HUES48 (cell line): Measurements from ENCODE around the gene ILDR2.

Experiments
- H3K27ac ChIP-seq: one replicate; pipeline ENCODE4 v1.7.0; 2013; ENCODE audit warnings: low read depth, low read length, inconsistent platforms
- H3K27me3 ChIP-seq: 2 replicates; pipeline ENCODE4 v1.6.1; 2013; ENCODE audit warnings: mild to moderate bottlenecking, low read length; ENCODE audit not compliant: control insufficient read depth, insufficient read depth
- H3K36me3 ChIP-seq: 2 replicates; pipeline ENCODE4 v1.6.1; 2013; ENCODE audit warnings: low read length; ENCODE audit not compliant: control insufficient read depth, insufficient read depth
- H3K4me1 ChIP-seq: 2 replicates; pipeline ENCODE4 v1.6.1; 2013; ENCODE audit warnings: mild to moderate bottlenecking, low read length; ENCODE audit not compliant: control insufficient read depth, insufficient read depth
- H3K4me3 ChIP-seq: 2 replicates; pipeline ENCODE4 v1.5.1; 2013; ENCODE audit warnings: mild to moderate bottlenecking, low read depth, low read length
- H3K9ac ChIP-seq: 2 replicates; pipeline ENCODE4 v1.6.1; 2013; ENCODE audit warnings: mild to moderate bottlenecking, low read depth, low read length, moderate library complexity
- H3K9me3 ChIP-seq: 2 replicates; pipeline ENCODE4 v1.6.1; 2013; ENCODE audit warnings: low read length; ENCODE audit not compliant: control insufficient read depth, insufficient read depth

ILDR2 gene

DNA sequence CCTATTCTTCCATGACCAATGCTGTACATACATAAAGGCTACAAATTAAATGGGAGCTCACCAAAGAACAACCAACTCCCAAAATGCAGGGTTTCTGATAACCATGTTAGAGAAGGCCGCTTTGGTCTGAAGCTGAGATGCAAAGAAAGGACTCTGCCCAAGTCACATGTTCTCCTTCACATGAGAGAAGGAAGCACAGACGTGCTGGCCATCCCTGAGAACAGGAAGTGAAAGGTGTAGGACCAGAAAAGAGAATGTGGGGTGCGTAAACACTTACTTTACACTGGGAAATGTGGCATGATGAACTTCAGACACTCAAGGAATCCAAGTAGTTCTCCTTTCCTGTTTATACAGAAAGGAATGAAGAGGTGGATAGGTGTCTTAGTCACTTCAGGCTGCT lies 67.6 kb downstream of the ILDR2 start:
- Histone ChIP-seq H3K27ac (no peak overlapping the region), H3K27me3 (no peaks in the 10 kb centered on the region), H3K36me3 (no peaks in the 10 kb centered on the region), H3K9ac (no peak overlapping the region), H3K4me3 (no peak overlapping the region), H3K9me3 (peaks cover 13% of the 10 kb centered on the region), H3K4me1 (no peaks in the 10 kb centered on the region)

DNA sequence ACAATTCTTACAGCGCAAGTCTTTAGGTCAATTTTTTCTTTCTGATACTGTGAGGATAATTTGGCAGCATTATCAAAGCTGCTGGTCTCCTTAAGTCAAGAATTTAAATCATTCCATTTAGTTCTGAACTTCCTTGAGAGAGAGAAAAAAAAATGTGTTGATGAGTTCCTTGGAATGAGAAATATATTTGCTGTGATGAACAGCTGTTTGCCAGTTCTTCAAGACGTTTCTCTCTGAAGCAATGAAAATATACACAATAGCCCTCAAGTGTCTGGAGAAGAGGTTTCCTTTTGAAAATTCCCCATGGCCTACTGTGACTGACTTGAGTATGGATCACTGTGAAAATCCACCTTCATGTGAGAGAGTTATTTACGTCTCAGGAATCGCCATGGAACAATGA lies 68.3 kb downstream of the ILDR2 start:
- no peak overlapping the region for H3K27ac ChIP-seq
- H3K4me1 ChIP-seq, result no peaks in the 10 kb centered on the region
- H3K36me3 ChIP-seq, result no peaks in the 10 kb centered on the region
- no peak overlapping the region for H3K4me3 ChIP-seq
- H3K9ac ChIP-seq, result no peak overlapping the region
- no peaks in the 10 kb centered on the region for H3K27me3 ChIP-seq
- peaks cover 13% of the 10 kb centered on the region for H3K9me3 ChIP-seq

DNA sequence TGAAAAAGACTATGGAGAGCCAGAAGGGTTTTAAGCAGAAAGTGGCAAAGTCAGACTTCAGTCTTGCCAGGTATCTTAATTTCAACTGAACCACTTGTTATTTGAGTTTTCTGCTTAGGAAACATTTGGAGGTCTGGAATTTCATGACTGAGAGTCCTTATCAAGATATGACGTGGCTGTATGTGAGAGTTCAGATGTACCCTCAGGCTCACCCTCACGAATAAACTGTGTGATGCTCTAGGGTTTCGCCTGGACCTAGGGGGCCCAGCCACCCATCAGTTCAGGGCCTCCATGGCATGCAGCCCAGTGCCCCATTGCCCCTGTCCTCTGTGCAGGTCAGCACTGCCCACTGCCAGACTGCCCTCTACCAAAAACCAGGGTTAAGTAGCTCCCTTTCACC lies 68.7 kb downstream of the ILDR2 start:
- H3K9me3 ChIP-seq, result peaks cover 9% of the 10 kb centered on the region
- no peak overlapping the region for H3K27ac ChIP-seq
- no peaks in the 10 kb centered on the region for H3K4me1 ChIP-seq
- no peaks in the 10 kb centered on the region for H3K36me3 ChIP-seq
- no peak overlapping the region for H3K4me3 ChIP-seq
- H3K27me3 ChIP-seq, result no peaks in the 10 kb centered on the region
- no peak overlapping the region for H3K9ac ChIP-seq

DNA sequence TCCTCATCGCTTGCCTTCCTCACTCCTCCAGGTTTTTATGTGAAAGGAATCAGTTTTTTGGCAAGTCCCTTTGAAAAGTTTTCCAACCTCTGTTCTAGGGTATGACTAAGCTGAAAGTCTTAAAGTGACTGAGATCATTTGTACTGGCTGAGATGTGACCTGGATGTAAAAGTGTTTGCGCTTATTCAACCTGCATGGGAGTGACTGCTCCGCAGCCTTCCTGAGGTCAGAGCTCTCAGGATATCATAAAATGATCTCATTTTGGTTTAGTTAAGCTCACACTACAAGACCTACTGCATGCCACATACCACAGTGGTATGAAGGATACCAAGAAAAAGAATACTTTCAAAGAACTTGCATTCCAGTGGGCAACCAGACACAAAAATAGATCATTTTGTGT lies 69.4 kb downstream of the ILDR2 start:
- Histone ChIP-seq H3K27me3 (no peaks in the 10 kb centered on the region), H3K4me3 (no peak overlapping the region), H3K36me3 (no peaks in the 10 kb centered on the region), H3K9ac (no peak overlapping the region), H3K9me3 (peaks cover 3% of the 10 kb centered on the region), H3K27ac (no peak overlapping the region), H3K4me1 (no peaks in the 10 kb centered on the region)

DNA sequence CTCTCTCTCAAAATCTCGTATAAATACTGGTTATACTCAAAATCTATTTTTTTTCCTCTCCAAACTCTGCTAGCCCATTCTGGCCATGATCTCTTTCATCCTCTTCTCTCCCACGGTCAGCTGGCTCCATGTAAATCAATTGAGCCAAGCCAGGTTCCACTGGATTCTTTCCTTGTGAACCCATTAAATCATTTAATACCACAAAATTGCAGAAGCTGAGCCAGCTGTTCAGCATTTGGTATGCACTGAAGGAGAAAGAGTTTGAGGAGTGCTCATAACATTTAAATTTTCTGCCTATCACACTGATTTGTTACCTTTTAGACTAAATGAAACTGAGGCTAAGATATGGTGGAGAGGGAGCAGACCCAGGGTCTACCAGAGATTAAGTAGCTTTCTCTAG lies 70.2 kb downstream of the ILDR2 start:
- H3K27ac ChIP-seq, result no peak overlapping the region
- no peaks in the 10 kb centered on the region for H3K9me3 ChIP-seq
- H3K36me3 ChIP-seq, result no peaks in the 10 kb centered on the region
- no peaks in the 10 kb centered on the region for H3K27me3 ChIP-seq
- no peaks in the 10 kb centered on the region for H3K4me1 ChIP-seq
- no peak overlapping the region for H3K9ac ChIP-seq
- no peak overlapping the region for H3K4me3 ChIP-seq

DNA sequence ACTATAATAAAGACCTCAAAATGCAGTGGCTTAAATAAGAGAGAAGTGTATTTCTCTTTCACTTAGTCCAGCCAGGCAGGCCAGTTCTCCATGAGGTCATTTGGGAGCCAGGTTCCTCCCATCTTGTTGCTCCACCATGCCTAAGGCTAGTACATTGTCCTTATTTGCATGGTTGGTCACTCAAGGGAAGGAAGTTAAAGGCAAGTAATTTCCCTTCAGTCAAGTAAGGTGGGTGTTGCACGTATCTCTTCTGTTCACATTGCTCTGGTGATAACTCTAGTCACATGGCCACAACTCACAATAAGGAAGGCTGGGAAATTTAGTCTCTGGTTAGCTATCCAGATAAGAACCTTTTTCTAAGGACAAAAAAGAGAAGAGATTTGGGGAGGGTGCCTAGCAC lies 72.1 kb downstream of the ILDR2 start:
- Histone ChIP-seq H3K9me3 (no peaks in the 10 kb centered on the region), H3K9ac (no peak overlapping the region), H3K36me3 (no peaks in the 10 kb centered on the region), H3K4me1 (no peaks in the 10 kb centered on the region), H3K27me3 (no peaks in the 10 kb centered on the region), H3K27ac (no peak overlapping the region), H3K4me3 (no peak overlapping the region)

DNA sequence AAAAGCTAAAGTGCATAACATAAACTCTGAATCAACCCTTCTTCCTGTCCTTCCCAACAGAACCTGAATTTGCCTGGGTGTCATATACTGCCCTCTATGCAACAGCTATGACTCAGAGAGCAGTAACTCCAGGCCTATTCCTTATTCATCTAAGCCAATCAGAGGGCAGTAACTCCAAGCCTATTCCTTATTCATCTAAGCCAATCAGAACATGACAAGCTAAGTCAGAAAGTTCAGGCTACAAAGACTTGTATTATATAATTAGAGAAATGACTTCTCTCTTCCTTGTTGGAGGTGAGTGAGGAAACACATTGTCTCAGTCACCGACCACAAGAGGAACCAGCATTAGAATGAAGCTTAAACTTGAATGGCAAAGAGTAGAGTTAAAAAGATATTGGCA lies 73.1 kb downstream of the ILDR2 start:
- H3K4me3 ChIP-seq, result no peak overlapping the region
- no peaks in the 10 kb centered on the region for H3K36me3 ChIP-seq
- no peak overlapping the region for H3K27ac ChIP-seq
- 0 out of 2 replicates have a peak, but pooled peaks cover 5% of the 10 kb centered on the region for H3K9me3 ChIP-seq
- H3K4me1 ChIP-seq, result no peaks in the 10 kb centered on the region
- no peak overlapping the region for H3K9ac ChIP-seq
- H3K27me3 ChIP-seq, result no peaks in the 10 kb centered on the region

DNA sequence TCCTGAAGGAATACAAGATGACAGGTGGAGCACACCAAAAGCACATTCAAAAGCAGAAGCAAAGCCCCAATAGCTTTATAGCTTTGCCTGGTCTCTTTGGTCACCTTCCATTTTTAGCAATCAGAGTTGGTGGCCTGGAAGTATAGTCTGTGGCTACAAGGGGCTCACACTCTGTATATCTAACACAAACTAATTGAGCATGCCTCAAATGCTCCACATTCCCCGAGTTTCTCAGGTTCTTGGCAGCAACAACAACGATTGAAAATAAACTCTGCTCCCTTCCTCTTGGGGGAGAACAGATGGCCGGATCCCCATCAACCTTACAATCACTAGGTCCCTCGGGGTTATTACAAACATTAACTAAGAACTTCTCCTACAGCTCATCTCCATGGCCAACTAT lies 74.4 kb downstream of the ILDR2 start:
- H3K4me3 ChIP-seq, result no peak overlapping the region
- no peaks in the 10 kb centered on the region for H3K36me3 ChIP-seq
- H3K27me3 ChIP-seq, result no peaks in the 10 kb centered on the region
- no peak overlapping the region for H3K9ac ChIP-seq
- no peaks in the 10 kb centered on the region for H3K4me1 ChIP-seq
- no peak overlapping the region for H3K27ac ChIP-seq
- 0 out of 2 replicates have a peak, but pooled peaks cover 5% of the 10 kb centered on the region for H3K9me3 ChIP-seq

DNA sequence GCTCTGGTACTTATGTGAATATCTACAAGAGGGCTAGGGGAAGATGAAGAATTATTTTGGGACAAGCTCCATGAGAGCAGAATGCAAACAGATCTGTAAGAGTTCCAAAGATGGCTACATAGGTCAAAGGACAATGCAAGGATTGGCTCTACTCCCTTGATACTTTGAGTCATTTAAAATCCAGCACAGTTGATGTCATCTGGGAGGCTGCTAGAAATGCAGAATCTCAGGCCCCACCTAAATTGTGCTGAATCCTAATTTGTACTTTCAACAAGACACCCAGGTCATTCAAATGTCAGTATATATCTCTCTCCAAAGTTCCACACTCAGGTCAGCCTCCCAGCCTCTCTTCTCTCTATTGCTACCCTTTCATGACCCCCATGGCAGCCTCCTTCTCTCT lies 75.6 kb downstream of the ILDR2 start:
- H3K4me3 ChIP-seq, result no peak overlapping the region
- no peaks in the 10 kb centered on the region for H3K36me3 ChIP-seq
- H3K27ac ChIP-seq, result no peak overlapping the region
- H3K27me3 ChIP-seq, result no peaks in the 10 kb centered on the region
- H3K4me1 ChIP-seq, result no peaks in the 10 kb centered on the region
- no peak overlapping the region for H3K9ac ChIP-seq
- 0 out of 2 replicates have a peak, but pooled peaks cover 5% of the 10 kb centered on the region for H3K9me3 ChIP-seq

DNA sequence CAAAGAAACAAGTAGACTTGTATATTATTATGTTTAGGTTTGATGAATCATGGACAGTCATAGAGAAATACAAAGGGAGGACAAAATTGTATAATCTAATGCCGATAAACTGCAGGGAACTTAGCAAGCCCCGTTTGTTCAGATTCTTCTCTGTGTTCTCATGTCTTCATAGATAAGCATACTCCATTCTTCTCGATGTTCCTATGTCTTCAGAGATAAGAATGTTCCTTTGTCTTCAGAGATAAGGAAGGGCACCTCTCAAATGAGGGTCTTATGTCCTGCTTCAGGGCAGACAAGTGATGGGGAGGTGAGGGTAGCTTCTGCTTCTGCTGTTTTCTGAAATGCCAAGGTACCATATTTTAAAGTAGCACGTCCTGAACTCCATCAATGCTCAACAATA lies 79.6 kb downstream of the ILDR2 start:
- Histone ChIP-seq H3K27ac (no peak overlapping the region), H3K36me3 (no peaks in the 10 kb centered on the region), H3K9me3 (0 out of 2 replicates have a peak, but pooled peaks cover 5% of the 10 kb centered on the region), H3K4me3 (no peak overlapping the region), H3K9ac (no peak overlapping the region), H3K4me1 (no peaks in the 10 kb centered on the region), H3K27me3 (no peaks in the 10 kb centered on the region)

DNA sequence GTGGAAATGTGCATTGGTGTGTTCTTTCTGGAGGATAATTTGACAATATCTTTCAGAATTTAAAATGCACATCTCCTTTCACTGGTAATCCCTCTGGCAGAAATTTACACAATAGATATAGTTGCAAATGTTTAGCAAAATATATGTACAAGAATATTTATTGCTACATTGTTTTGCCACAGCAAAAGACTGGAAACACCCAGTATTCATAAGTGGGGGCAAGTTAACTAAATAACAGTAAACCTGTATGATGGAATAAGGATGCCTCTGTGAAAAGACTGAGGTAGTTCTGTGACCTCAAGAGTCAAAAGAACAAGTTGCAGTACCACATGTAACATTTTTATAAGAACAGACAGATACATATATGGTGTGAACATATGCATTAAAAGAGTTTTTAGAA lies 85.6 kb downstream of the ILDR2 start:
- Histone ChIP-seq H3K4me1 (no peaks in the 10 kb centered on the region), H3K4me3 (no peak overlapping the region), H3K36me3 (no peaks in the 10 kb centered on the region), H3K27me3 (peaks cover 8% of the 10 kb centered on the region), H3K9ac (no peak overlapping the region), H3K27ac (no peak overlapping the region), H3K9me3 (no peaks in the 10 kb centered on the region)
